GDM1 (cell line): ENCODE measurements around the gene ANKZF1.
"Not testable (repeated sequence)": the region's sequence is repeated elsewhere in the genome, so short reads cannot be mapped to it uniquely, and the experiment has no call there.

Experiments used
- DNase-seq: peaks from one replicate; lab custom pipeline; 2025; lab: John Stamatoyannopoulos, UW

Gene ANKZF1

GRCh38 chr2:219229305-219230058, at the start of gene ANKZF1, which contains the start of gene ATG9A:
ANKZF1 (plus strand) TSS chr2:219229806; CDS start chr2:219230258, 452 bp downstream.
ATG9A (minus strand) TSS chr2:219229636; CDS start chr2:219228024, 1,612 bp downstream.
- DNase-seq = peak; percentile 98

GRCh38 chr2:219180961-219181360, 48.6 kb upstream of the ANKZF1 start:
- DNase-seq = no peak

- no peak for DNase-seq
Observed at GRCh38 chr2:219181531-219181930, 48.1 kb upstream of the ANKZF1 start.

DNA sequence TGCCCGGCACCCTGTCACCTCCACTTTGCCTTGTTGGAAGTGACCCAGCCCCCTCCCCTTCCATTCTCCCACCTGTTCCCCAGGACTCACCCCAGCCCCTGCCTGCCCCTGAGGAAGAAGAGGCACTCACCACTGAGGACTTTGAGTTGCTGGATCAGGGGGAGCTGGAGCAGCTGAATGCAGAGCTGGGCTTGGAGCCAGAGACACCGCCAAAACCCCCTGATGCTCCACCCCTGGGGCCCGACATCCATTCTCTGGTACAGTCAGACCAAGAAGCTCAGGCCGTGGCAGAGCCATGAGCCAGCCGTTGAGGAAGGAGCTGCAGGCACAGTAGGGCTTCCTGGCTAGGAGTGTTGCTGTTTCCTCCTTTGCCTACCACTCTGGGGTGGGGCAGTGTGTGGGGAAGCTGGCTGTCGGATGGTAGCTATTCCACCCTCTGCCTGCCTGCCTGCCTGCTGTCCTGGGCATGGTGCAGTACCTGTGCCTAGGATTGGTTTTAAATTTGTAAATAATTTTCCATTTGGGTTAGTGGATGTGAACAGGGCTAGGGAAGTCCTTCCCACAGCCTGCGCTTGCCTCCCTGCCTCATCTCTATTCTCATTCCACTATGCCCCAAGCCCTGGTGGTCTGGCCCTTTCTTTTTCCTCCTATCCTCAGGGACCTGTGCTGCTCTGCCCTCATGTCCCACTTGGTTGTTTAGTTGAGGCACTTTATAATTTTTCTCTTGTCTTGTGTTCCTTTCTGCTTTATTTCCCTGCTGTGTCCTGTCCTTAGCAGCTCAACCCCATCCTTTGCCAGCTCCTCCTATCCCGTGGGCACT, 47.1 kb upstream of the ANKZF1 start:
- DNase-seq = no peak

DNA sequence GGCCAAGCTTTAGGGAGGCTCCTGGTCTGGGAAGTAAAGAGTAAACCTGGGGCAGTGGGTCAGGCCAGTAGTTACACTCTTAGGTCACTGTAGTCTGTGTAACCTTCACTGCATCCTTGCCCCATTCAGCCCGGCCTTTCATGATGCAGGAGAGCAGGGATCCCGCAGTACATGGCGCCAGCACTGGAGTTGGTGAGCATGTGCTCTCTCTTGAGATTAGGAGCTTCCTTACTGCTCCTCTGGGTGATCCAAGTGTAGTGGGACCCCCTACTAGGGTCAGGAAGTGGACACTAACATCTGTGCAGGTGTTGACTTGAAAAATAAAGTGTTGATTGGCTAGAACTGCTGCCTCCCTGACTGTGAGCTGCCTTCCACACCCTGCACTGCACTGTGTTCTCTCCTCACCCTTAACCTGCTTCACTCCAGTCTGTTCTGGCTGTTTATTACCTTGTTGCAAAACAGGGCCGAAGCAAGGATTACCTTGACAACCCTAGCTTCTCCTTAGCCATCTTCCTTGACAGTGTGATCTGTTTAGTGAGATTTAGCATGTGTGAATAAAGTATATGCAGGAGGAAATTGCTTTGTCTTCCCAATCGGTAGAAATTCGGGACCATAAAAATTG, 46.3 kb upstream of the ANKZF1 start:
- DNase-seq = no peak

DNA sequence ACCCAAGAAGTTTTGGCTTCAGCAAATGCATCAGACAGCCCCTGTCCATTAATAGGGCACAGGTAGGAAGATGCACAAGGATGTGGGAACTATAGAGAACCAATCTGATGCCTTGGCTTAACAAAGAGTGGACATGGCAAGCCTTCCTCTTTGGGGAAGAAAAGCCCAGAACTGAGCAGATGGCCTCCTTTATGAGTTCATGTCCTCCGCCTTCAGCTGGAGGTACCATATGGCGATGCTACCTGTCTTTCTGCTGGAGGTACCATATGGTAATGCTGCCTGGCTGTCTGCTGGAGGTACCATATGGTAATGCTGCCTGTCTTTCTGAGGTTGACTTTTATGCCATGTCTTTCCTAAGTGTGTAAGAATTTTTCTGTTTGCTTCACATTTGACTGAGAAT, 45.5 kb upstream of the ANKZF1 start:
- no peak for DNase-seq

DNA sequence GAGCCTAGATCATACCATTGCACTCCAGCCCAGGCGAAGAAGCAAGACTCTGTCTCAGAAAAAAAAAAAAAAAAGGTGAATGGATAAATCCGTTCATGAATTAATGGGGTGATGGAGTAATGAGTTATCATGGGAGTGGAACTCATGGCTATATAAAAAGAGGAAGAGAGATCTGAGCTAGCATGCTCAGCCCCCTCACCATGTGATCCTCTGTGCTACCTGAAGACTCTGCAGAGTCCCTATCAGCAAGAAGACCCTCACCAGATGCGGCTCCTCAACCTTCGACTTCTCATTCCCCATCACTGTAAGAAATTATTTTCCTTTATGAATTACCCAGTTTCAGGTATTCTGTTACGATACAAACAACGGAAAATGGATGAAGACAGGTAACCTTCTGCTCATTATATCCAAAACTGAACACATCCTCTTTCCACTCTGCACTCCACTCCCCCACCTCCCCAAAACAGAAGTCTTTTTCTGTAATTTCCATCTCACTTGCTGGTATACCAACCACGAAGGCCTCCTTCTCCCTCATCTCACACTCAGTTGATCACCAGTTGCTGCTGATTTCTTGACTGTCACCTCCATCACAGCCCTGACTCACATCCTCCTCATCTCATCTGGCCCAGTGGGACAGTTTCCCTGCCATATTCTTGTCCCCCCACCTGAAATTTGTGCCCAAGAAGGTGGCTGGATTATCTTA, 42.7 kb upstream of the ANKZF1 start:
- no peak for DNase-seq

- DNase-seq = no peak
Observed at GRCh38 chr2:219197388-219197787, 32.2 kb upstream of the ANKZF1 start.

- DNase-seq = no peak
Observed at GRCh38 chr2:219198974-219199373, 30.6 kb upstream of the ANKZF1 start.

DNA sequence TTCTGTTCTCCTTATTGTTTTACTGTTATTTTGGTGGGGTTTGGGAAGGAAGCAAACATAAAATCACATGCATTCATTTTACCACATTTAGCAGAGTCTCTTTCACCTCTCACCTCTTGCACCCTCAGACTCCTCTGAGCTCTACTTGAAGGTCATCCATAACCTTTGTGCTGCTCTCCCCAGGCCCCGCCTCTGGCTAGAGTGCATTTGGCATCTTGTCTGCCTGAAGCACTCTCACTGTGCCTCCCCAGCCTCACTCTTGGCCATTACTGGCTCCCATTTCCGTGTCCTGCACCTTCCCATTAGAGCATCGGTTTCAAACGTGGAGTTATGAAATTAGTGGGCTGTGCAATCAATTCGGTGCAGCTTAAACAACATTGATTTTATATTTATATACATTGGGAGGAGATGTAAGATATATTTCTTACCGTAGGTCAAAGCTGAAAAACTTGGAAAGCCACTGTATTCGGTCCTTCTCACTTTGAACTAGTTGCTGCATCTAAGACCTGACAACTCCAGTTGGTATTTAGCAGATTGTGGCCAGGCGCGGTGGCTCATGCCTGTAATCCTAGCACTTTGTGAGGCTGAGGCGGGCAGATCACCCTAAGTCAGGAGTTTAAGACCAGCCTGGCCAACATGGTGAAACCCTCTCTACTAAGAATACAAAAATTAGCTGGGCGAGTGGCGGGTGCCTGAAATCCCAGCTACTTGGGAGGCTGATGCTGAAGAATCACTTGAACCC, 30.0 kb upstream of the ANKZF1 start:
- no peak for DNase-seq

DNA sequence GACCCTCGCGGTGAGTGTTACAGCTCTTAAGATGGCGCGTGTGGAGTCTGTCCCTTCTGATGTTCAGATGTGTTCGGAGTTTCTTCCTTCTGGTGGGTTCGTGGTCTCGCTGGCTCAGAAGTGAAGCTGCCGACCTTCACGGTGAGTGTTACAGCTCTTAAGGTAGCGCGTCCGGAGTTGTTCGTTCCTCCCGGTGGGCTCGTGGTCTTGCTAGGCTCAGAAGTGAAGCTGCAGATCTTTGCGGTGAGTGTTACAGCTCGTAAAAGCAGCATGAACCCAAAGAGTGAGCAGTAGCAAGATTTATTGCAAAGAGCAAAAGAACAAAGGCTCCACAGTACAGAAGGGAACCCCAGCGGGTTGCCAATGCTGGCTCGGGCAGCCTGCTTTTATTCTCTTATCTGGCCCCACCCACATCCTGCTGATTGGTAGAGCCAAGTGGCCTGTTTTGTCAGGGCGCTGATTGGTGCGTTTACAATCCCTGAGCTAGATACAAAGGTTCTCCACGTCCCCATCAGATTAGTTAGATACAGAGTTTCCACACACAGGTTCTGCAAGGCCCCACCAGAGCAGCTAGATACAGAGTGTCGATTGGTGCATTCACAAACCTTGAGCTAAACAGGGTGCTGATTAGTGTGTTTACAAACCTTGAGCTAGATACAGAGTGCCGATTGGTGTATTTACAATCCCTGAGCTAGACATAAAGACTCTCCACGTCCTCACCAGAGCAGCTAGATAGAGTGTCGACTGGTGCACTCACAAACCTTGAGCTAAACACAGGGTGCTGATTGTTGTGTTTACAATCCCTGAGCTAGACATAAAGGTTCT, 28.9 kb upstream of the ANKZF1 start:
- DNase-seq = not testable (repeated sequence)

- not testable (repeated sequence) for DNase-seq
Observed at GRCh38 chr2:219201331-219201730, 28.3 kb upstream of the ANKZF1 start.

DNA sequence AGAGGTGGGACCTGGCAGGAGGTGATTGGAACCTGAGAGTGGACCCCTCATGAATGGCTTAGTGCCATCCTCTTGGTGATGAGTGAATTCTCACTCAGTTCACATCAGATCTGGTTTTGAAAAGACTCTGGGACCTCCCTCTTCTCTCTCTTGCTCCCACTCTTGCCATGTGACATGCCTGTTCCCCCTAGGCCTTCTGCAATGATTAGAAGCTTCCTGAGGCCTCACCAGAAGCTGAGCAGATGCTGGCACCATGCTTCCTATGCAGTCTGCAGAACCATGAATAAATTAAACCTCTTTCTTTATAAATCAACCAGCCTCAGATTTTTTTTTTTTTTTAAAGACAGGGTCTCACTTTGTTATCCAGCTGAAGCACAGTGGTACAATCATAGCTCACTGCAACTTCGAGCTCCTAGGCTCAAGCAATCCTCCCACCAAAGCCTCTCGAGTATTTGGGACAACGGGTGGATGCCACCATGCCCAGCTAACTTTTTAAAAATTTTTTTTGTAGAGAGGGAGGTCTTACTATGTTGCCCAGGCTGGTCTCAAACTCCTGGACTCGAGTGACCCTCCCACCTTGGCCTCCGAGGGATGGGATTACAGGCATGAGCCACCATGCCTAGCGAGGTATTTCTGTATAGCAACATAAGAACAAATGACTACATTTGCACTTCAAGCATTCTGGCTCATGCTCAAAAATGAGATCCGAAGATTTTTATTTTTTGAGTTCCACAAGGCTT, 25.0 kb upstream of the ANKZF1 start:
- no peak for DNase-seq

DNA sequence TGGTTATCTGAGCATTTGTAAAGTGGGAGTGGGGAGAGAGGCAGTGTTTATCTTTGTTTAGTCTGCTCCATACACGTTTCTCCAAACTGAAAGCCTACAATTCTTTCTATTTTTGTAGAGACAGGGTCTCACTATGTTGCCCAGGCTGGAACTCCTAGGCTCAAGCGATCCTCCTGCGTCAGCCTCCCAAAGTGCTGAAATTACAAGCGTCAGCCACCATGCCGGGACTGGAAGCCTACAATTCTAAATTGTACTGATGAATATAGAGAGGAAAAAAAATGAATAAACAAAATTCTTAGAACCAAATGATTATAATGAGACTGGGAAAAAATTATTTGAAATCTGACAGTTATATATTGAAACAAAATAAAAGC, 24.5 kb upstream of the ANKZF1 start:
- DNase-seq = no peak

- no peak for DNase-seq
Observed at GRCh38 chr2:219205981-219206327, 23.7 kb upstream of the ANKZF1 start.

- peak; percentile 95 for DNase-seq
Observed at GRCh38 chr2:219206328-219207133, 23.1 kb upstream of the ANKZF1 start, which contains the start of gene ZFAND2B. ZFAND2B (plus strand) TSS chr2:219206782; CDS start chr2:219206988, 206 bp downstream.

GRCh38 chr2:219207134-219207883, 22.3 kb upstream of the ANKZF1 start:
- no peak for DNase-seq
